ENCODE data around the gene AMER1. TPM values are rescaled to one million over a fixed set of nuclear protein-coding genes. Genes with fewer than 3 reads are reported as not detected.
"Not testable (repeated sequence)": the region's sequence is repeated elsewhere in the genome, so short reads cannot be mapped to it uniquely, and the experiment has no call there.

AMER1 gene
- total RNA-seq = 5.6 TPM
- long read RNA-seq = 0 reads

- intact Hi-C loops (cut with micrococcal nuclease) = no loop called here
- Histone ChIP-seq H3K36me3 (no peaks in the 10 kb centered on the region), H3K4me3 (peak within 1 kb of the TSS; percentile 82), H3K9me3 (replicated peaks) (no peaks in the 10 kb centered on the region), H3K27me3 (ENCODE audit: low read depth) (no peaks in the 10 kb centered on the region), H3K27ac (replicated peaks) (peak within 1 kb of the TSS; percentile 95), H3K4me1 (peaks cover 45% of the 10 kb centered on the region)
- TF ChIP-seq, protein P1, sequence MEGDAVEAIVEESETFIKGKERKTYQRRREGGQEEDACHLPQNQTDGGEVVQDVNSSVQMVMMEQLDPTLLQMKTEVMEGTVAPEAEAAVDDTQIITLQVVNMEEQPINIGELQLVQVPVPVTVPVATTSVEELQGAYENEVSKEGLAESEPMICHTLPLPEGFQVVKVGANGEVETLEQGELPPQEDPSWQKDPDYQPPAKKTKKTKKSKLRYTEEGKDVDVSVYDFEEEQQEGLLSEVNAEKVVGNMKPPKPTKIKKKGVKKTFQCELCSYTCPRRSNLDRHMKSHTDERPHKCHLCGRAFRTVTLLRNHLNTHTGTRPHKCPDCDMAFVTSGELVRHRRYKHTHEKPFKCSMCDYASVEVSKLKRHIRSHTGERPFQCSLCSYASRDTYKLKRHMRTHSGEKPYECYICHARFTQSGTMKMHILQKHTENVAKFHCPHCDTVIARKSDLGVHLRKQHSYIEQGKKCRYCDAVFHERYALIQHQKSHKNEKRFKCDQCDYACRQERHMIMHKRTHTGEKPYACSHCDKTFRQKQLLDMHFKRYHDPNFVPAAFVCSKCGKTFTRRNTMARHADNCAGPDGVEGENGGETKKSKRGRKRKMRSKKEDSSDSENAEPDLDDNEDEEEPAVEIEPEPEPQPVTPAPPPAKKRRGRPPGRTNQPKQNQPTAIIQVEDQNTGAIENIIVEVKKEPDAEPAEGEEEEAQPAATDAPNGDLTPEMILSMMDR (IDR thresholded peaks at IDR 0.05; ENCODE audit: borderline replicate concordance) = no peak
- DNase-seq = no peak
These were observed at the start of gene AMER1 for GRCh38 chrX:64205441-64205734. AMER1 (minus strand) TSS chrX:64205708; CDS start chrX:64193286, 12,422 bp downstream.

DNA sequence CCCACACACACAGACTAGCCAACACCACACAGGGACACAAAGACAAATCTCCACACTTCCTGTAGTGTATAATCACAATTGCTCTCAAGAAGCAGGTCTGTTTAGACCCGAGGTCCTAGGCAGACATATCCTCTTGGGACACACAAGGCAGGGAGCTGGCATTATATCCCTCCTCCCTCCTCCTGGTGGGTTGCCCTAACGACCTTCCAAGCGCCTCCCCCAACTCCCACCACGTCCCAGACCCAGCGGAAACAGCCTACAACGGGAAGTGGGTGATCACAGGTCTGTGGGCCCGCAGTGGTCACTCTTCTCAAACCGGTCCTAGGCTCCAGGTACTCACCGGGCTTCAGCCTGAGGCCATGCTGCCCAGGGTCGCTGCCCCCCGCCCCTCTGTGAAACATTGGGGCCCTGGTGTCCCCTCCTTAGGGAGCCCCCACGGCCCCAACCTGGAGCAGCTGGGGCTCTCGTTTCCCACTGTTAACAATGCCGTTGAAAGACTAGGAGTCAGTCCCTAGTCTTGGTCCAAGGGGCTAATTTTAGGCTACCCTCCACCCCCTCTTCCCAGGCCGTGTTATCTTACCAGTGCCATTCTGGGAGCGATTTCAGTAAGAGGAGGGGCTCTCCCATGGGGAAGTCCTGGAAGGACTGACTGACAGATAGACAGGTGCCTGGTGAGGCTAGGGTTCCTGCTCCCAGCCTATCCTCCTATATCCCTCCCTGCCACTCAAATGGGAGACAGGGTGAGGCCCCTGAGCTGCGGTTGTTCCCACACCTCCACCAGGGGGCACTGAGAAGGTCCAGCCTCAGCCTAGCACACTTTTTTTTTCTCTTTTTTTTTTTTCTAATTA lies 24.8 kb upstream of the AMER1 start, which contains the start of gene ASB12:
ASB12 (minus strand) TSS at position 485 of the 848 bp plus-strand sequence. CDS start 4,957 bp downstream, outside the sequence.
- no peak within 1 kb of the TSS for H3K27ac ChIP-seq (replicated peaks)
- DNase-seq = no peak
- peak within 1 kb of the TSS; percentile 58 for H3K4me3 ChIP-seq
- no peaks in the 10 kb centered on the region for H3K9me3 ChIP-seq (replicated peaks)
- H3K36me3 ChIP-seq = no peaks in the 10 kb centered on the region
- TF ChIP-seq, protein P1 (IDR thresholded peaks at IDR 0.05; ENCODE audit: borderline replicate concordance) = no peak
- H3K27me3 ChIP-seq (ENCODE audit: low read depth) = no peaks in the 10 kb centered on the region
- H3K4me1 ChIP-seq = no peaks in the 10 kb centered on the region
- intact Hi-C loops (cut with micrococcal nuclease) = no loop called here

- TF ChIP-seq, protein P1 (IDR thresholded peaks at IDR 0.05; ENCODE audit: borderline replicate concordance) = peak; percentile 19
- no peak overlapping the region for H3K27ac ChIP-seq (replicated peaks)
- no peaks in the 10 kb centered on the region for H3K36me3 ChIP-seq
- intact Hi-C loops (cut with micrococcal nuclease) = no loop called here
- H3K27me3 ChIP-seq (ENCODE audit: low read depth) = no peaks in the 10 kb centered on the region
- H3K4me3 ChIP-seq = no peak overlapping the region
- DNase-seq = no peak
- H3K4me1 ChIP-seq = no peaks in the 10 kb centered on the region
- H3K9me3 ChIP-seq (replicated peaks) = no peaks in the 10 kb centered on the region
These were observed 23.6 kb upstream of the AMER1 start for GRCh38 chrX:64229154-64229553.

GRCh38 chrX:64218023-64218422 lies 12.5 kb upstream of the AMER1 start:
- H3K27ac ChIP-seq (replicated peaks) = no peak overlapping the region
- no peaks in the 10 kb centered on the region for H3K36me3 ChIP-seq
- intact Hi-C loops (cut with micrococcal nuclease) = no loop called here
- no peaks in the 10 kb centered on the region for H3K4me1 ChIP-seq
- DNase-seq = no peak
- TF ChIP-seq, protein P1 (IDR thresholded peaks at IDR 0.05; ENCODE audit: borderline replicate concordance) = no peak
- H3K27me3 ChIP-seq (ENCODE audit: low read depth) = no peaks in the 10 kb centered on the region
- H3K9me3 ChIP-seq (replicated peaks) = no peaks in the 10 kb centered on the region
- no peak overlapping the region for H3K4me3 ChIP-seq

GRCh38 chrX:64213989-64214388 lies 8.5 kb upstream of the AMER1 start:
- intact Hi-C loops (cut with micrococcal nuclease); H3K9me3 ChIP-seq (replicated peaks); H3K4me1 ChIP-seq; H3K27ac ChIP-seq (replicated peaks); H3K27me3 ChIP-seq (ENCODE audit: low read depth); H3K4me3 ChIP-seq; DNase-seq; H3K36me3 ChIP-seq: not testable (repeated sequence)

DNA sequence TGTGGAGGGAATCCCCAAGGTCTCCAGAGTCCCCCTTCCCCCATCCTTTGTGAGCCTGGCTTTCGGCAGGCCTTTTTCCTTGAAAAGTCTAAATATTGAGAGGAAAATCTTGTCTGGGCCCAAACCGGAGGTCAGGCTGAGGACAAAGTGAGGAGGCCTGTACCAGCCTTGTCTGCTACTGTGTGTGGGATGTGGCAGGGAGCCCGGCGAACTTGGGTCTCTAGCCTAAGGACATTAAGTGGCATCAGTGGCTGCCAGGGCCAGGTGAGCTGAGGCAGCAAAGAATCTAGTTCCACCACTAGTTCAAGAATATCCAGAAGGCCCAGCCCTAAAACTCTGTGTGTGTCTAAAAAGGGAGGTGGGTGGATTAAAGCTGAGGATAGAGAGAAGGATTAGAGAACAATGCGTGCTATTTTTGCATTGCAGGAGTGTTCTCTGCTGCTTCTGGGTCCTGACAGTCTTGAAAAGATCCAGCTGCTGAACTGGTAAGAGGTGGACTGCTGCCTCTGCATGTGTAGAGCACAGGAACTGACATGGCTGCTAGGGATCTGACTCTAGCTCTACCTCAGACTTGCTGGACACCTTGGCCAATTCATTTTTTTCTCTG lies 1.2 kb upstream of the AMER1 start:
- Histone ChIP-seq H3K4me1 (peaks cover 45% of the 10 kb centered on the region), H3K36me3 (no peaks in the 10 kb centered on the region), H3K9me3 (replicated peaks) (no peaks in the 10 kb centered on the region), H3K4me3 (peak overlapping the region; percentile 82), H3K27me3 (ENCODE audit: low read depth) (no peaks in the 10 kb centered on the region), H3K27ac (replicated peaks) (peak overlapping the region; percentile 95)
- intact Hi-C loops (cut with micrococcal nuclease) = no loop called here
- peak; percentile 36 for DNase-seq
- TF ChIP-seq, protein P1 (IDR thresholded peaks at IDR 0.05; ENCODE audit: borderline replicate concordance) = no peak

All from left ventricle myocardium inferior (tissue), 1 donor.